GM19193 (cell line): ENCODE data around the gene ALAS1.

Experiments used
- POLR2A ChIP-seq: IDR thresholded peaks from 4 replicates; pipeline ENCODE4 v1.6.1; 2011; ENCODE audit not compliant: insufficient read depth, insufficient read length; ENCODE audit errors: extremely low read depth

The ALAS1 gene

DNA sequence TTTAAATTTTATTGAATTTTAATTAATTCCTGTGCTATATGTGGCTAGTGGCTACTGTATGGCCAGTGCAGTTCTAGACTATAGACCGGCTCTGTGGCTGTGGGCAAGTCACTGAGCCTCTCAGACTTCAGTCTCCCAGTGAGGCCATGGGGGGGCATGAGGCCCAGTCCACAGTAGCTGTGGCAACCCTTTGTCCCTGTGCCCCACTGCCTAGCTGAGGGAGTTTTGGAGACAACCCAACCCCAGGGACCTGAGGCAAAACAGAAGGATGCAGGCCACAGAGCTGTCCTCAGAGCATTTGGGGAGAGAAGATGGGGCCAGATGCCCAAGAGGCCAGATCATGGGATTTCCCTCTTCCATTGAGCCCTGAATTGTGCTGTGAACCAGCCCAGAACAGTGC is 24.9 kb upstream of the ALAS1 start:
- no peak for TF ChIP-seq POLR2A

DNA sequence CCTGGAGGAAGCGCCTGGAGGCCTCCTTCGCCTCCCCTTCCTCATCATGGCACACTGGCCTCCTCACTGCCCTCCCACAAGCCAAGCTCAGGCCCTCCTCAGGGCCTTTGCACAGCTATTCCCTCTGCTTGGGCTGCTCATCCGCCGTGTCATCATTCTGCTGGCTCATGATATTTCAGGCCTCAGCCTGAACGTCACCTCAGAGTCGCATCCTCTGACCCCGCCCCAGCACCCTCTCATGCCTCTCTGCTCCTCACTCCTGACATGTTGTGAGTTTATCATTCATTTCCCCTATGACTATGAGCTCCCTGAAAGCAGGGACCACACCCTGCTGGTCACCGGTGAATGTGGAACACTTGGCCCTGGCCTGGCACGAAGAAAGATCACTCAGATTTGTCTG is 23.1 kb upstream of the ALAS1 start:
- no peak for TF ChIP-seq POLR2A

DNA sequence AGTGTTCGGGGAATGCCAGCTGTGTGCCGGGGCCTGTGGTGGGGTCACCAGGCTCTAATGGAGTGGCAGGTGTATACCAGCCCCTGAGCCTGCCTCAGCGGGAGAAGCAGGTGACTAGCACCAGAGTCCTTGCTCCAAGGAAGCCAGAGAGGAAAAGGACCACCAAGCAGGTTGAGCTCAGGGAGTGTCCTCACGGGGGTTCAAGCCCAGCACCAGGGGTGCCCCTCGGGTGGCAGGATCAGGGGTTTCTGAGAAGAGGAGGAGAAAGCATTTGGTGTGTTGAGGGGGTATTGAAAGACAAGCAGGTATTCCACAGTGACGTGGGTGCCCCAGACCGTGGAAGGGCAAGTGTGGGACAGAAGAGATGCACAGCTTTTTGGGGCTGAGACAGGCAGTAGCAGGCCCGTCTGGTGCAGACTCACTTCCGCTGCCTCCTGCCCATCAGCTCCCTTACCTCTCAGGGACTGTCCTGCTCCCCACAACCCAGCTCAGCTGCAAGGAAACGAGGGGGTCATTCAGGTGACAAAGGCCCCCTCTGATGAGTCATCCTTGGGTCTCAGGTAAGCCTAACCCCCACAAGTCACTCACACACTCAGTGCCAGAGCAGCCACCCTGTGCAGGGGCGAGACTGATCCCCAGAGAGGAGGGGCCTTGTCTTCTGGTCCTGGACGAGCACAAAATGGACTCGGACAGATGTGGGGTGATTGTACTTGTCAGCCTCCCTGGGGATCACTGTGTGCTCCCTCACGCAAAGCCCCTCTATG is 22.4 kb upstream of the ALAS1 start:
- no peak for TF ChIP-seq POLR2A

DNA sequence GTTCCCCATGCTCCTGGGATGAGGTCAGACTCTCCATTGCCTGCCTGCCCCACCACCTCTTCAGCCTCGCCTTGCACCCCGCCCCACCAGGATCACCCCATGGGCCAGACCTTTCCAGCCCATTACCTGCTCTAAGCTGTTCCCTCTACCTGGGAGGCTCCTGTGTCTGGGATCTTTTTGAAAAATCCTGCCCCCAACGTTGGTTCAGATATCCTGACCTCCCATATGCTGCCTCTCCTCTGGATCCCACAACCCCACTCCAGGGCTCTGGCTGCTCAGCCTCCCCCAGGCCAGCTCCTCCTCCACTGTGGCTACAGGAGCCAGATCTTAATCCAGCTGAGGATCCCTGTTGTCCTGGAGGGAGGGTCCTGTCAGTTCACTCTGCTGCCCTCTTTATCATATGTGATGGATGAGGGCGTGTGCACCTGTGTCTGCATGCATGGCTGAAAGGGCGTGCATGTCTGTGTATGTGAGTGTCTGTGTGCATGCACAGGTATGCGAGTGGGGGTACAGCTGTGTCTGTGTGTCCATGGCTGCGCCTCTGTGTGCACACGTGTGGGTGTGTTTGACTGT is 21.7 kb upstream of the ALAS1 start:
- no peak for TF ChIP-seq POLR2A

DNA sequence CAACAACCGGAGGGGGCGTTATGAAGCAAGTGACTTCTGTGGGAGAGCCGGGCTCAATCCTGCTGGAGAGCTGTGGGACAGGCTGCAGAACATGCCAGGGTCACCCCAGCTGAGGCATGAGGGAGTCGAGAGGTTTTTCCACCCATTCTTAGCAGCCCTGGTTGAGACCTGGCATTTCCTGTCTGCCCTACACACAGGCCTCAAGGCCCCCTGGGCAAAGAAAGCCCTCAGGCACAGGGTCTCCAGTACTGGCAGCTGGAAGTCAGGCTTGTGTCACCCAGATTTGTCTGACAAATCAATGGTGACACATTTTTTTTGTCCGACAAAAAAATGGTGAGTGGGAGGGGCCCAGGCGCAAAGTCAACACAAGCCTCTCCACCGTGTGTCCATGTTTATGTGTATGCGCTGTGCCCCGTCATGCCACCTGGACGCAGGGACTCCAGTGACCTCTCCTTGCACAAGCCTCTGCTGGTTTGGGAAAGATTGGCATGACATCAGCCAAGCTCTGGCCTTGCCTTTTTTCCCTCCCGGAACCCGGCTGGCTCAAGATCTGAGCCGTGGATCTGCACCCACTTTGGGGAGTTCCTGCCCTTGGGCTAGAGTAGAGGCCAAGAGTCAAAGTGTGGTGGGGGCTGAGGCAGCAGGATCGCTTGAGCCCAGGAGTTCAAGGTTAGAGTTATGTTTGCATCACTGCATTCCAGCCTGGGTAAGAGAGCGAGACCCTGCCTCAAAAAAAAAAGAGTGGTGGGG is 20.8 kb upstream of the ALAS1 start:
- no peak for TF ChIP-seq POLR2A

DNA sequence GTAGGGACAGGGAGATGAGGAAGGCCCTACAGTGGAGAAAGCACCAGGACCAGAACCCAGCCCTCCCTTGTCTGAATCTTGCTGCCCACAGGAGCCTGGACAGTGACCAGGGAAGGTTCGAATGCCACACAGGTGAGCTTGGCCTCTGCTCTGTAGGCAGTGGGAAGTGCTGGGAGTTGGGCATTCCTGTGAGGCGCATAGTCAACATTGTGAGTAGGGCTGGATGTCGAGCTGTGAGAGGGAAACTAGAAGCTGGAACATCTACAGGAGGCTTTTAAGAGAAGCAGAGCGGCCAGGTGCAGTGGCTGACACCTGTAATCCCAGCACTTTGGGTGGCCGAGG is 20.3 kb upstream of the ALAS1 start:
- TF ChIP-seq POLR2A: no peak

DNA sequence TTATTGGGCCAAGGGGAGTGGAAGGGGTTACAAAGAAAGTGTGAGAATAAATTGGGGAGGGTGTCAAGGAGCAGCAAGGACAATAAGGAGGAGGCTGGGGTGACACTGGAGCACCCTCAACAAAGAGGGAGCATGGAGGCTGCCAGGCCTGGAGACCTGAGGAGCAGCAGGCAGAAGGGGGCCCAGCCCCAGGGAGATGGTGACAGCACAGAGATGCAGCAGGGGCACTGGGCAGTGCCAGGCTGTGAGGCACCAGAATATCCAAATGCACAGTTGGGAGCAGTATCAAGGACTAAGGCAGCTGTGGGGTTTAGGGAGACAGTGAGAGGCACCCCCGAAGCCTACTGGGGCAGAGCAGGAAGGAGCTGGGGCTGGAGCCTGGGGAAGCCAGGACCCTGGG is 19.4 kb upstream of the ALAS1 start:
- no peak for TF ChIP-seq POLR2A

DNA sequence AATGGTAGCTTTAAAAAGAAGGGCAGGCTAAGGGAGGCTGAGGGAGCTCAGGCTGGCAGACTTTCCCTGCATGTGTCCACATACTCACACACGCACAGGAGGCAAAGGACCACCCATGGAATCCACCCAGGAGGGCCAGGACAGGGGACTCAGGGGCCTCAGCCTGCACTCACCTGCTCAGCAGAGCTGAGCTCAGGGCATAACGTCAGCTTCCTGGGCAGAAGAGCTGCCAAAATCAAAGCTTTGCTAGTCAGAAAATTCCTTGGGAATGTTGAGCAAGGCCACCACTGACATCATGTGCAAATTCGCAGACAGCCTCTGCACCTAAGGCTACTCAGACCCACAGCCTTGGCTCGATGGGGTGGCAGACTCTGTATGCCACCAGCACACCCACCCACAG is 16.4 kb upstream of the ALAS1 start:
- TF ChIP-seq POLR2A: no peak

DNA sequence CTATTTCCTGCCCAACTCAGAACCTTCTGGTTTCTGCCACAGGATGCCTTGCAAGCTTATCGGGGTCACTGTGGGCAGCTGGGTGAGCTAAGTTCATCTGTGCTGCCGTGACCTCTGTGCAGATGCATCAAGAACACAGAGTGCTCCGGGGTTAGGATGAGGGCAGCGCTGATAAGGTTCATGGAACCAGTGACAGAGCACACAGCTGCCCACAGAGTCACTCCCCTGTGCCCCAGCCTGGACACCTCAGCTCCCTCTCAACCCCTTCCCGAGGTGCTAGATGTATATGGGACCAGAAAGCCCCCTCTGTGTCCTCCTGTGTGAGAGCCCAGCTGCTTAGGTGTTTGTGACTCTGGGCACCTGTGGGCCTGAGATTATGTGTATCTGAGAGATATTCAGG is 15.8 kb upstream of the ALAS1 start:
- TF ChIP-seq POLR2A: no peak

DNA sequence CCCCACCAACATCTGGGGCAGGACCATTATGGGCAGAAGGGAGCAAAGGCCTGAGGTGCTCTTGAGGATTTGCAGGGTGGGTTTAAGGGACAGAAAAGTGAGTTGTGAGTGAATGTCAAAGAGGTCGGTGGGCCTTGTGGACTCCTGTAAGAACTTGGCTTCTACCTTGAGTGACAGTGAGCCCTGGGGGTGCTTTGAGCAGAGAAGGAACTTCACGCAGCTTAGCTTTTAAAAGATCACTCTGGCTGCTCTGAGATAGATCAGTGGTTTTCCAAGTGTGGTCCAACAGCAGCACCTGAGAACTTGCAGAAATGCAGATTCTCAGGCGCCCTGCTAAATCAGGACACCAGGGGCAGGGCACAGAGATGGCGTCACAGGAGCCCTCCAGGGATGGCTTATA is 15.3 kb upstream of the ALAS1 start:
- no peak for TF ChIP-seq POLR2A

DNA sequence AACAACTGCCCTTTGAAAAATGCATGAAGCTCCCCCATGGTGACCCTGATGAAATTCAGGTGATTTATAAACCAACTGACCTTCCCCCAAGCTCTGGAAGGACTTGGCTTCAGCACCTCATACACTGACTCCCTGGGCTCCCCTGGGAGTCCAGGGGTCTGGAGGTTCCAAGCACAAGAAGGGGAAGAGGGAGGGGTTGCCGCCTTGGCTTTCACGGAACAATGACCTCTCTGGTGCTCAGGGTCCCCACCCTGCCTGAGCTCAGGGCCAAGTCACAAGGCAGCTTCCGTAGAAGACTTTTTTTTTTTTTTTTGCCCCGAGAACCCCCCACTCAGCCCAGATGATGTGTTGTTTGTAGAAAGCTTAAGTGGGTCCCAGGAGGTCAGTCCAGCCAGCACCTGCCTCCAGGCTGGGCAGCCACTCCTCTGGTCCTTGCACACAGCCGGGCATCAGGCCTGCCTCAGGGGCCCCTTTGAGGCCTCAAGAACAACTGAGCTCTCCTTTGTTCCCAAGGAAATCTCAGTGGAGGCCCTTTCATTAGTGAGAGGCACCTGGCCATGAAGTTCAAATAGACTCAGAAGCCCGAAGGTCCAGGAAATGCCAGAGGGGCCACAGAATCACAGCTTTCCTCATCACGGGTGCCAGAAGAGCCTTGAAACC is 14.0 kb upstream of the ALAS1 start:
- no peak for TF ChIP-seq POLR2A

DNA sequence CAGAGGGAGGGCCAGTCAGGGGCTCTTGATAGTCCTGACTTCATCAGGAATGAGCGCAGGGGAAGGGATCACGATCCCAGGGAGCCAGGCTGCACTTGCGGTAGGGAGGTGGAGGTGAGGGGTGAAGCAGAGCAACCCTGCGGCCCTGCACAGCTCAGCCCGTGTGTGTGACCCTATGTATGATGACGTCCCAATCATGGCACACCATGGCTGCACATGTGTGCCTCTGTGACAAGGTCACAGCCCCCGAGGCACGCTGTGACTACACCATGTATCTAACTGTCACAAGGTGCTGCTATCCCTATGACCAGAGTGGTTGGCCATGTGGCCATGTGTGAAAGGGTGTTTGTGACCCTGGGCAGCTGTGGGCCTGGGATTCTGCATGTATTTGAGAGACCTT is 13.3 kb upstream of the ALAS1 start:
- TF ChIP-seq POLR2A: no peak

DNA sequence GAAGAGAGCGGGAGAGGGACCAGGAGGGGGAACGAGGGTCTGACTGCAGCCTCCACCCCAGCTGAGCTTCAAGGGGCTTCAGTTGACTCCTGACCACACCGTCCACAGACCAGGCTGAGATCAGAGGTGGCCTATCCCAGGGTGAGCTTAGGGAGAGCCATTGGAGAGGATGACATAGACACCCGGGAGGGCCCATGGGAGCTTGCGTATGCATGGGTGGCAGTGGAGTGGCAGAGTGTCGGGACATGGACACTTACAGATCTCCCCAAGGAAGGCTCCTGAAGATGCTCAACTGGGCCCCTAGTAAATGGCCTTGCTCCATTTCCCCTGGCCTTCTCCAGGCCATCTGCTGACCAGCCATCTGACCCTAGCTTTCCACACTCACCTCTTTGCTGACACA is 12.6 kb upstream of the ALAS1 start:
- no peak for TF ChIP-seq POLR2A

DNA sequence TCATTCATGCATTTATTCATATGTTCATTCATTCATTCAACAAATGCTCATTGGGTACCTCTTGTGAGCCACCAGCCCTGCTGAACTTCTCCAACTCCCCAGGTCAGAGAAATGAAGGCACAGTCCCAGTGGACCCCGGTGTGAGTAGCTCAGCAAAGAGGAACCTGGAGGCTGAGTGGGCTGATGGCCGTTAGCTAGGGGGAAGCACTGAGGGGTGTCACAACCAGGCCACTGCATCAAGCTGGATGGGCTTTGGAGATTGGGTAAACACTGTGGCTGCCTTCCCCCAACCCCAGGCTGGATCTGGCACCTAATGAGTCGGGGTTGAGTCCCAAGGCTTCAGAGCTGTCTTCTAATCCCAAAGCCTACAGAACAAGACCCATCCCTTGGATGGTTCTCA is 12.1 kb upstream of the ALAS1 start:
- no peak for TF ChIP-seq POLR2A

DNA sequence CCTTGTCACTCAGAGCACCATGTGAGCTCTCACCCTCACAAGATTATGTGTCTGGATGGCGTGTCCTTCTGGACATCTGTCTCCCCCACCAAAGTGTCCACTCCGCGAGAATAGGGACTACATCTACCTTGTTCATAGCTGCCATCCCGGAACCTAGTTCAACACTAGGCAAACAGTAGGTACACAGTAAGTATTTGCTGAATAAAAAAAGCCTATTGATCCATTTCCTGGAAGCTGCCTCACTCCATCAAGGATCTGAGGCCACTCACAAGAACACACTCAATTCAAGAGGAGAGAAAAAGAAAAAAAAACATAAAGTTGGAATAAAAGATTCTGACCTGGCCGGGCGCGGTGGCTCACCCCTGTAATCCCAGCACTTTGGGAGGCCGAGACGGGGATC is 11.2 kb upstream of the ALAS1 start:
- no peak for TF ChIP-seq POLR2A

DNA sequence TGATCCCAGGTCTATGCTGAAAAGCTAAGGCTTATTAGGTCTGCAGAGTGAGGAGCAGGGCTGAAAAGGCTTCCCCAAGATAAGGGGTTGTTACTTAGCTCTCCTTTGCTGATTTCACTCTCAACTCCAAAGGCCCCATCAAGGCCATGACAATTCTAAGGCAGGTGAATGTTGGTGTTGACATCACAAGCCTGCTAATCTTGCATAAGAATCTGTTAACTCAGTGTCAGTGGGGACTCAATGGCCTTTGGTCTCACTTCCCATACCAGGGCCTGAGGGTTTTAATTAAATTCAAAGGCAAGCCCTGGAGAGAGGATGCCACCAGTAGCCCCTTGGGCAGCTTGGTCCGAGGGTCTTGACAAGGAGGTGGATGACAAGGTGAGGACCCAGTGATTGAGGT is 9.4 kb upstream of the ALAS1 start:
- TF ChIP-seq POLR2A: no peak
